HPDE6-E6E7 (cell line): ENCODE results near the gene AGTPBP1.
"Not testable (repeated sequence)": the region's sequence is repeated elsewhere in the genome, so short reads cannot be mapped to it uniquely, and the experiment has no call there.

Experiments used
- DNase-seq: peaks from one replicate; pipeline ENCODE4 v3.0.0; 2011; ENCODE audit warnings: missing footprints; ENCODE audit errors: extremely low spot score

The AGTPBP1 gene

DNA sequence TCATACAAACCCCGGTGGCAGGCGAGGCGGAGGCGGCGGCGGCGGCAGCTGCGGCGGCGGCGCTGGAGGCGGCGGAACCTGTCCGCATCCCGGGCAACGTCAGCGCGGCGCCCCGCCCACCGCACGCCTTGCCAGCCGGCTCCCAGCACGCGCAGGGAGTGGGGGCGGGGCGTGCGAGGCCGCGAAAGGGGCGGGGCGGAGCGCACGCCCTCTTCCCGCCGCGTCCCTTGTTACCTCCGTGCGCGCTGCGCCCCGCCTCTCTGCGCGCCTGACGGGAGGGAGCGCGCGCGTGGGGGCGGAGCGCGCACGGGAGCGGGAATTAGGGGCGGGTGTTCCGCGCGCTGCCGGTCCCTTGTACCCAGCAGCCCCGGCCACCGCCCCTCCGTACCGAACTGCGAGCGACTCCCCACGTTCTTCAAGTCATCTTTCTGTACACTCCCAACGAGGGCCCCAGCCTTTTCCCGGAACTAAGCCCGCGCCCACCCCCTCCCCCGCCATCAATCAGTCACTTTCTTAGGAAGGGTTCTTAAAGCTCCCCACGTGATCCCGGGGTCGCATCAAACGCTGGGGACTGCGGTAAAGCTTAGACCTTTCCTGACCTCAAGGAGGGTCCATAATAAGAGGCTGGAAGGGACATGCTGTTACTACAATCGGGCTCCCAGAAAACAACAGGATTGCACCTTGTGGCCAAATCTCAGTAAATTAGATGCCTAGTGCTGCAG, at the start of gene AGTPBP1:
AGTPBP1 (minus strand) TSS at position 80 of the 722 bp plus-strand sequence. CDS start 29,421 bp downstream, outside the sequence.
- DNase-seq = peak; percentile 74

DNA sequence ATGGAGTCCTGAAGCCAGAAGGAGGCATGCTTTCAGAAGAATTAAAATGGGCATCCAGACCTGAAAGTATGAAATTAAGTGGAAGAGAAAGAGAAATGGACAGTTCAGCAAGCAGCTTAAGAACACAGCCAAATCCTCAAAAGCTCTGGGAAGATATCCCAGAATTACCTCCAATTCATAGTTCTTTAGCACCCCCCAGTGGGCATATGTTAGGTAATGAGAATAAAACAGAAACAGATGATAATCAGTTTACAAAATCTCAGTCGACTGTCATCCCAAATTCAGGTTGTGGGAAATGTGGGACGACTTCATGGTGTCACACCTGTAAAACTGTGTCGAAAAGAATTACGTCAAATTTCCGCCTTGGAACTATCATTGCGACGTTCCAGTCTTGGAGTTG, 44.4 kb upstream of the AGTPBP1 start:
- not testable (repeated sequence) for DNase-seq

DNA sequence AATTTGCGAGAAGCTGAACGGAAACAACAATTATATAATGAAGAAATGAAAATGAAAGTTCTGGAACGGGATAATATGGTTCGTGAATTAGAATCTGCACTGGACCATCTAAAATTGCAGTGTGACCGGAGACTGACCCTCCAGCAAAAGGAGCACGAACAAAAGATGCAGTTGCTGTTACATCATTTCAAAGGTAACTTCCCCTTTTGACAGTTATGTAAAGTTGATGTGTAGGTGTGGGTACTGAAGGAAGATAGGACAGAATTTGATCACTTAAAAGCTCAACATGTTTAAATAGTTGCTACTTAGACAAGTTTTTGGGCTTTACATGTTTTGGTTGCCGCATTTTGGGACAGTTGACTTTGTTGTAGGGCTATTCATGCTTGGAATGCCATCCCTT, 32.1 kb upstream of the AGTPBP1 start:
- not testable (repeated sequence) for DNase-seq

- DNase-seq = not testable (repeated sequence)
These were observed 20.0 kb upstream of the AGTPBP1 start for GRCh38 chr9:85761802-85762201.

GRCh38 chr9:85757716-85758115, 16.0 kb upstream of the AGTPBP1 start:
- DNase-seq = not testable (repeated sequence)

GRCh38 chr9:85756216-85756615, 14.5 kb upstream of the AGTPBP1 start:
- DNase-seq = not testable (repeated sequence)

DNA sequence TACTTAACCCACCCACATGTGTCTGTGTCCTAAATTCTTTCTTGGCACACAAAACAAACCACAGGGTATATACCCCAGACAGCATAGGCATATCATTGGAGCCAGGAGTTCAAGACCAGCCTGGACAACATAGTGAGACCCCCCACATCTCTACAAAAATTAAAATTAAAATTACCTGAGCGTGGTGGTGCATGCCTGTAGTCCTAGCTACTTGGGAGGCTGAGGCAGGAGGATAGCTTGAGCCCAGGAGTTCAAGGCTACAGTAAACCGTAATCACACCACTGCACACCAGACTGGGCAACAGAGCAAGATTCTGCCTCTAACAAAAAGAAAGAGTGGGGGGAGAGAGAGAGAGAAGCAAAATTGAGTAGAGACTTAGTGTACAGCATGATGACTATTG, 4.6 kb upstream of the AGTPBP1 start:
- DNase-seq = no peak

DNA sequence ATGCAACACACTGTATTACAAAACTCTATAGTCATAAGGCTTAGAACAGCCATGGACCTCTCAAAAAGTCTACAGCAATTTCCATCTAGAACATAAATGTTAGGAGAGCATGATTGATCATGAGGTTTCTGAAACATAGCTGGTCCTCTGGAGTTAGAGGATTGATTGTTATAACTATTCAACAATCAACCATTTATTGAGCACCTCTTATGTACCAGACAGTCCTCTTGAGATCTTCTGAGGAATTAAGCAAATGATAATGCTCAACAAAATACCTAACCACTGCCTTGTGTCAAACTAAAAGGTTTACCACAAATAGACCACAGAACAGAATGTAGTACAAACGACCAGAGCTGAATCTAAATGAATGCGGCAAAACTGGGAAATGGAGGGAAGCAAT, 3.4 kb upstream of the AGTPBP1 start:
- DNase-seq = no peak

GRCh38 chr9:85744480-85744879, 2.7 kb upstream of the AGTPBP1 start:
- no peak for DNase-seq

DNA sequence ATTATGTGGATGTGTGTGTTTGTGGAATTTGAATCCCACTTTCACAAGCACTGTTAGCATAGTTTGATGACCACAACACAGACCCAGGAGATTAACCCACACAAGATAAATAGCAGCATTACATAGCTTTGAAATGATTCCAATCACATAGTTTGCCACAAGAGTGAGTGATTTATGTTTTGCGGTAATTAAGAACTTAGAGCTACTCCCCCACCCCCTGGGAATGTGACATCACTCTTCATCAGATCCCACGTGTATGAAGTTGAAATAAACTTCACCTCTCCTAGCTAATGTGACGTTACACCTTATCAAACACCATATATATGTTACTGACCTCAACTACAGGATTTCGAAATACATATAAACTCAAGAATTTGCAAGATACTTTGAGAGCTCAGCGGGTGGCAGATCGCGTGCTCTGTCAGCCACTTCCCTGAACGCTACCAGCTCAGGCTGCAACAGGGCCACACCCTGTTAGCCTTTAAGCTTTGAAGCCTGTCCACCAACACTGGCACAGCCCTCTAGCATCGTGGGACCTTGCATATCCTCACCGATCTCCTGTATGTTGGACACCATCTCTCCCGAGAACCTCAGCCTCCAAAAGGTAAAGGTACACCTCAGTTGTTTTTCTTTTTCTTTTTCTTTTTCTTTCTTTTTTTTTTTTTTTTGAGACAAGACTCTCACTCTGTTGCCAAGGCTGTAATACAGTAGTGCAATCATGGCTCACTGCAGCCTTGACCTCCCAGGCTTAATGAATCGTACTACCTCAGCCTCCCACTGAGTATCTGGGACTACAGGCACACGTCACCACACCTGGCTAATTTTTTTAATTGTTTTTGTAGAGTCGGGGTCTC, 1.7 kb upstream of the AGTPBP1 start:
- DNase-seq = peak; percentile 17

GRCh38 chr9:85742597-85742936, 813 bp upstream of the AGTPBP1 start:
- DNase-seq = peak; percentile 4

GRCh38 chr9:85741095-85741874, 469 bp downstream of the AGTPBP1 start:
- DNase-seq = peak; percentile 9

DNA sequence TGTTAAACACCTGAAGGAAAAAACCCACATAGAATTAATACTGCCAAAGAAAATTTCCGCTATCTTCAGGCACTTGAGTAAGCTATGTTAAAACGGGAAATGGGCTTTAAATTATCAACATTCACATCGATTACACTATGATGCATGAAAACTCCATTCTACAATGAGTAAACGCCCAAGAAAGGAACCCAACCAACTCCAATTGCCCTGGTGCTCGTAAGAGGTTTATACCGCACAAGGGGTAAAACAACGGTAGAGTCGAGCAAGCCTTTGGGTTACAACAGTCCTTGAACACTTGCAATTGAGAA, 1.0 kb downstream of the AGTPBP1 start:
- no peak for DNase-seq

DNA sequence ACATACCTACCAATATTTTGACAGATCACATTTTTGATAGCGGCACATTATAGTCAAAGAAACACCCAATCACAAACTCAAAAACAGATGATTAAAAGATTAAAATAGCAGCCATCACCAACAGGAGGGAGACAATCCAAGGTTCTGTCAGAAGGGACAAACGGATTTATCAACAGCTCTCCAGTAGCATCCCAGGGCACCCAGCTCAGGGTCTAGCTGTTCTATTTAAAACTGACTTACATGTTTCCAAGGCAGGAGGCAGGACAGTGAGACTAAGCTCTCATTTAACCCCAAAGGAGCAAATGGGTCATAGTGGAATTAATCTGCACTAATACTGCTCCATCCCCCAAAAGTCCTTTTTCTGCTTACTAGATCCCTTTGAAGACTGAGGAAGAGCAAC, 3.2 kb downstream of the AGTPBP1 start:
- DNase-seq = no peak

DNA sequence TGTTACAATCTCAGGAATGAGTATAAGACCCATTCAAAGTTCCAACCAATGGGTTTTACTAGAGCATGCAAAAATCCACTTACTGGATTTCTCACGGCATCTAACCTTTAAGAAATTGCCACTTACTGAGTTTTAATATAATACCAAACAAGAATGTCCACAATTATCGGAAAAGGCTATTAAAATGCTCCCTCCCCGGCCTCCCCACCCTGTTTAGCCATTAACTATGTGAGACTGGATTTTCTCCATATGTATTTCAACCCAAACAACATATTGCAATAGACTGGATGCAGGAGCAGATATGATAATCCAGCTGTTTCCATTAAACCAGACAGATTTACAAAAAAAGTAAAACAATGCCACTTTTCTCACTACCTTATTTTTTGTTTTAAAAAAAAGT, 4.1 kb downstream of the AGTPBP1 start:
- DNase-seq = no peak

DNA sequence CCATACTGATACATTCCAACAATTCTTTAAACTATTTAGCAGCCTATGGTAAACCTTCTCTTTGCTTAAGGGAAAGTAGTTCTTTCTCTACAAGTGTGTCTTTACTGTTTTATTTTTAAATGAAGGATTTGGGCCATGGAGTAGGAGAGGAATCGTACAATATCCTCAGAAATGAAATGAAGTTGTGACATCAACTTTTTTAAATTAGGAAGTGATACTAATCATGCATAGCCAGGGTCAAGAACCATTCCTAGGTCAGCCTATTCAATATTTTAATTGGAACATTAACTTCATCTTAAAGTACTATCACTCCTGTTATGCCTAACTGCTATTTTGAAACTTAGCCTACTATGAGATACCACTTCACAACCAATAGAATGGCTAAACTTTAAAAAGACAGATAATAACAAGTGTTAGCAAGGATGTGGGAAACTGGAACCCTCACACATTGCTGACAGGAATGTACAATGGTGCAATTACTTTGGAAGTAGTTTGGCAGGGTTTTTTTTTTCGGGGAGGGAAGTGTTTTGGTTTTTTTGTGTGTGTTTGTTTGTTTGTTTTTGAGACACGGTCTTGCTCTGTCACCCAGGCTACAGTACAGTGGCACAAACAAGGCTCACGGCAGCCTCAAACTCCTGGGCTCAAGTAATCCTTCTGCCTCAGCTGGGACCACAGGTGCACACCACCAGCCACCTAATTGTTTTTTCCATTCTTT, 10.7 kb downstream of the AGTPBP1 start:
- no peak for DNase-seq

- DNase-seq = no peak
These were observed 11.9 kb downstream of the AGTPBP1 start for GRCh38 chr9:85729882-85730281.

- DNase-seq = no peak
These were observed 14.3 kb downstream of the AGTPBP1 start for GRCh38 chr9:85727500-85727899.

GRCh38 chr9:85726737-85727136, 15.0 kb downstream of the AGTPBP1 start:
- DNase-seq = no peak

GRCh38 chr9:85723215-85723614, 18.5 kb downstream of the AGTPBP1 start:
- DNase-seq = no peak

- not testable (repeated sequence) for DNase-seq
These were observed 22.3 kb downstream of the AGTPBP1 start for GRCh38 chr9:85719411-85719810.

GRCh38 chr9:85717818-85718217, 23.9 kb downstream of the AGTPBP1 start:
- DNase-seq = not testable (repeated sequence)
